ENCODE results near the gene SLC38A10.

The SLC38A10 gene

GRCh38 chr17:81279278-81280275, 15.5 kb downstream of the SLC38A10 start:
- DNase-seq (ENCODE audit: low read depth in 4 of 4, low spot score in 1 of 4) = no peak

- DNase-seq (ENCODE audit: low read depth in 4 of 4, low spot score in 1 of 4) = no peak
These were observed 16.3 kb downstream of the SLC38A10 start for GRCh38 chr17:81278831-81279230.

- DNase-seq (ENCODE audit: low read depth in 4 of 4, low spot score in 1 of 4) = no peak
These were observed 17.0 kb downstream of the SLC38A10 start for GRCh38 chr17:81277946-81278693.

- no peak for DNase-seq (ENCODE audit: low read depth in 4 of 4, low spot score in 1 of 4)
These were observed 17.7 kb downstream of the SLC38A10 start for GRCh38 chr17:81277421-81277820.

- DNase-seq (ENCODE audit: low read depth in 4 of 4, low spot score in 1 of 4) = no peak
These were observed 18.3 kb downstream of the SLC38A10 start for GRCh38 chr17:81276781-81277180.

GRCh38 chr17:81274471-81274855, 20.6 kb downstream of the SLC38A10 start:
- DNase-seq (ENCODE audit: low read depth in 4 of 4, low spot score in 1 of 4) = no peak

GRCh38 chr17:81273698-81274470, 21.2 kb downstream of the SLC38A10 start:
- DNase-seq (ENCODE audit: low read depth in 4 of 4, low spot score in 1 of 4) = no peak

GRCh38 chr17:81272616-81273015, 22.5 kb downstream of the SLC38A10 start:
- no peak for DNase-seq (ENCODE audit: low read depth in 4 of 4, low spot score in 1 of 4)

GRCh38 chr17:81271226-81271625, 23.9 kb downstream of the SLC38A10 start:
- no peak for DNase-seq (ENCODE audit: low read depth in 4 of 4, low spot score in 1 of 4)

GRCh38 chr17:81270279-81270678, 24.8 kb downstream of the SLC38A10 start:
- no peak for DNase-seq (ENCODE audit: low read depth in 4 of 4, low spot score in 1 of 4)

GRCh38 chr17:81267390-81268067, 27.6 kb downstream of the SLC38A10 start:
- no peak for DNase-seq (ENCODE audit: low read depth in 4 of 4, low spot score in 1 of 4)

GRCh38 chr17:81265576-81265975, 29.5 kb downstream of the SLC38A10 start:
- no peak for DNase-seq (ENCODE audit: low read depth in 4 of 4, low spot score in 1 of 4)

GRCh38 chr17:81264640-81265039, 30.5 kb downstream of the SLC38A10 start:
- no peak for DNase-seq (ENCODE audit: low read depth in 4 of 4, low spot score in 1 of 4)

- no peak for DNase-seq (ENCODE audit: low read depth in 4 of 4, low spot score in 1 of 4)
These were observed 31.5 kb downstream of the SLC38A10 start for GRCh38 chr17:81263371-81264181.

- no peak for DNase-seq (ENCODE audit: low read depth in 4 of 4, low spot score in 1 of 4)
These were observed 33.3 kb downstream of the SLC38A10 start for GRCh38 chr17:81261582-81262336.

GRCh38 chr17:81261096-81261495, 34.0 kb downstream of the SLC38A10 start:
- no peak for DNase-seq (ENCODE audit: low read depth in 4 of 4, low spot score in 1 of 4)

GRCh38 chr17:81260641-81261040, 34.5 kb downstream of the SLC38A10 start:
- no peak for DNase-seq (ENCODE audit: low read depth in 4 of 4, low spot score in 1 of 4)

GRCh38 chr17:81260171-81260570, 34.9 kb downstream of the SLC38A10 start:
- no peak for DNase-seq (ENCODE audit: low read depth in 4 of 4, low spot score in 1 of 4)

- no peak for DNase-seq (ENCODE audit: low read depth in 4 of 4, low spot score in 1 of 4)
These were observed 36.0 kb downstream of the SLC38A10 start for GRCh38 chr17:81259058-81259605.
